DOHH2 (cell line): ENCODE data around the gene MYO1H.
"Not testable (repeated sequence)": the region's sequence is repeated elsewhere in the genome, so short reads cannot be mapped to it uniquely, and the experiment has no call there.

Experiments
- H3F3A ChIP-seq: fragments of 200-600 bp; sonication (generic), shearing (Covaris generic); 2 replicates; pipeline ENCODE4 v1.6.0; 2016; ENCODE audit warnings: antibody characterized with exemption, mild to moderate bottlenecking; ENCODE audit not compliant: control insufficient read depth, insufficient read depth
- H3K27ac ChIP-seq: fragments of 200-600 bp; sonication (generic); 2 replicates; pipeline ENCODE4 v1.5.1; 2014; ENCODE audit warnings: low read depth, mild to moderate bottlenecking, low read length, moderate library complexity
- H3K27me3 ChIP-seq: fragments of 200-600 bp; sonication (generic); 2 replicates; pipeline ENCODE4 v1.6.1; 2014; ENCODE audit warnings: mild to moderate bottlenecking, low read length, mixed read lengths; ENCODE audit not compliant: control insufficient read depth
- H3K36me3 ChIP-seq: fragments of 200-600 bp; sonication (generic); 2 replicates; pipeline ENCODE4 v1.6.1; 2014; ENCODE audit warnings: mild to moderate bottlenecking, low read length, moderate library complexity, mixed read lengths; ENCODE audit not compliant: control insufficient read depth
- H3K4me1 ChIP-seq: fragments of 200-600 bp; sonication (generic); 2 replicates; pipeline ENCODE4 v1.6.1; 2014; ENCODE audit warnings: mild to moderate bottlenecking, low read length, mixed read lengths; ENCODE audit not compliant: control insufficient read depth
- H3K4me2 ChIP-seq: fragments of 200-600 bp; sonication (generic); 2 replicates; pipeline ENCODE4 v1.6.0; 2014; ENCODE audit warnings: mild to moderate bottlenecking, low read length, moderate library complexity
- H3K4me3 ChIP-seq: fragments of 200-600 bp; sonication (generic); 2 replicates; pipeline ENCODE4 v1.5.1; 2014; ENCODE audit warnings: mild to moderate bottlenecking, low read length, mixed read lengths
- H3K79me2 ChIP-seq: fragments of 200-600 bp; sonication (generic); 2 replicates; pipeline ENCODE4 v1.6.1; 2014; ENCODE audit warnings: mild to moderate bottlenecking, low read length, mixed read lengths; ENCODE audit not compliant: control insufficient read depth
- H3K9me2 ChIP-seq: fragments of 200-600 bp; sonication (generic); replicated peaks from 2 replicates; pipeline ENCODE4 v1.6.1; 2014; ENCODE audit warnings: mild to moderate bottlenecking, low read length, mixed read lengths; ENCODE audit not compliant: control insufficient read depth
- H3K9me3 ChIP-seq: fragments of 200-600 bp; sonication (generic); 2 replicates; pipeline ENCODE4 v1.6.1; 2014; ENCODE audit warnings: antibody characterized with exemption, low read length, mixed read lengths; ENCODE audit not compliant: control insufficient read depth, insufficient read depth
- H4K20me1 ChIP-seq: fragments of 200-600 bp; sonication (generic); 2 replicates; pipeline ENCODE4 v1.6.0; 2014; ENCODE audit warnings: low read depth, mild to moderate bottlenecking, antibody characterized with exemption, low read length, moderate library complexity; ENCODE audit not compliant: control insufficient read depth, insufficient read depth
- EZH2phosphoT487 ChIP-seq: fragments of 200-600 bp; sonication (generic); IDR thresholded peaks from 2 replicates; pipeline ENCODE4 v1.6.1; 2017; ENCODE audit warnings: borderline replicate concordance, mild to moderate bottlenecking, antibody characterized with exemption, low read length, moderate library complexity, mixed read lengths
- TF ChIP-seq, protein P1 (sequence below): fragments of 200-600 bp; sonication (generic); IDR thresholded peaks from one replicate; pipeline ENCODE4 v1.5.1; 2014; ENCODE audit warnings: antibody characterized with exemption, mild to moderate bottlenecking, low read depth, low read length; ENCODE audit not compliant: poor library complexity, severe bottlenecking

MYO1H gene

DNA sequence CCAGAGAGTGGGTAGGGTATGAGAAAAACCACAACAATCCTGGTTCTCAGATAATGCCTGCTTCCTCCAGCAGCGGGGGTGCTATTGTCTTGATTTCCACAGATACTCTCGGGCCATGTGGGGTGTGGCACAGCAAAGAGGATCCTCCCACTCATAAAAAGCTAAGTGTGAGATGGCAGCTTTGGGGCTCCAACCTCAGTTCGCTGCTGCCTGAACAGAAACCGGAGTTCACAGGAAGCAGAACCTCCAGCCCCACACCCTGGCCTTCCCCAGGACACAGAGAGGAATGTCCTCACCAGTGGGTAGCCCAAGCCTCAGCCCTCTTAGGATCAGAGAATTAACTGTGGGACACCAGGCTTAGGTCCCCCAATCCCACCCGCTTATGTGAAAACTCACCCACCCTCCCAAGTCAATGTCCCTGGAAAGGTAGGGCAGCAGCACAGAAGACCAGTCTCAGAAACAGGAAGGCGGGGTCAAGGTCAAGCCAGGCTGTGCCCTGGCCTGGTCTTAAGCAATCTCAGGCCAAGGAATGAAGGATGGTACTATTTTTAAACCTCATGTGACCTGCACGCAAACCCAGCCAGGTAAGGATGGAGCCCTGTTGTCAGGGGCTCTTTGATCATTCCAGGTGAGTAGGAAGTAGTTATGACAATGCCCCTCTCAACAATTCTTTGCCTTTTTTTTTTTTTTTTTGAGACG is 120.4 kb downstream of the MYO1H start:
- no peaks in the 10 kb centered on the region for H3K9me2 ChIP-seq
- no peaks in the 10 kb centered on the region for H3F3A ChIP-seq
- no peak overlapping the region for H3K27ac ChIP-seq
- H4K20me1 ChIP-seq: 0 out of 2 replicates have a peak, but pooled peaks cover 7% of the 10 kb centered on the region
- H3K4me3 ChIP-seq: no peak overlapping the region
- H3K27me3 ChIP-seq: no peaks in the 10 kb centered on the region
- H3K9me3 ChIP-seq: no peaks in the 10 kb centered on the region
- no peak overlapping the region for H3K4me2 ChIP-seq
- H3K36me3 ChIP-seq: peaks cover 24% of the 10 kb centered on the region
- H3K79me2 ChIP-seq: peaks cover 69% of the 10 kb centered on the region
- TF ChIP-seq, protein P1, sequence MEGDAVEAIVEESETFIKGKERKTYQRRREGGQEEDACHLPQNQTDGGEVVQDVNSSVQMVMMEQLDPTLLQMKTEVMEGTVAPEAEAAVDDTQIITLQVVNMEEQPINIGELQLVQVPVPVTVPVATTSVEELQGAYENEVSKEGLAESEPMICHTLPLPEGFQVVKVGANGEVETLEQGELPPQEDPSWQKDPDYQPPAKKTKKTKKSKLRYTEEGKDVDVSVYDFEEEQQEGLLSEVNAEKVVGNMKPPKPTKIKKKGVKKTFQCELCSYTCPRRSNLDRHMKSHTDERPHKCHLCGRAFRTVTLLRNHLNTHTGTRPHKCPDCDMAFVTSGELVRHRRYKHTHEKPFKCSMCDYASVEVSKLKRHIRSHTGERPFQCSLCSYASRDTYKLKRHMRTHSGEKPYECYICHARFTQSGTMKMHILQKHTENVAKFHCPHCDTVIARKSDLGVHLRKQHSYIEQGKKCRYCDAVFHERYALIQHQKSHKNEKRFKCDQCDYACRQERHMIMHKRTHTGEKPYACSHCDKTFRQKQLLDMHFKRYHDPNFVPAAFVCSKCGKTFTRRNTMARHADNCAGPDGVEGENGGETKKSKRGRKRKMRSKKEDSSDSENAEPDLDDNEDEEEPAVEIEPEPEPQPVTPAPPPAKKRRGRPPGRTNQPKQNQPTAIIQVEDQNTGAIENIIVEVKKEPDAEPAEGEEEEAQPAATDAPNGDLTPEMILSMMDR: no peak
- no peak for TF ChIP-seq EZH2phosphoT487
- H3K4me1 ChIP-seq: no peaks in the 10 kb centered on the region

- Histone ChIP-seq H4K20me1 (0 out of 2 replicates have a peak, but pooled peaks cover 7% of the 10 kb centered on the region), H3K79me2 (peaks cover 72% of the 10 kb centered on the region), H3K4me1 (no peaks in the 10 kb centered on the region), H3K36me3 (peaks cover 24% of the 10 kb centered on the region), H3F3A (no peaks in the 10 kb centered on the region), H3K27me3 (no peaks in the 10 kb centered on the region), H3K27ac (no peak overlapping the region), H3K9me3 (no peaks in the 10 kb centered on the region), H3K4me3 (no peak overlapping the region), H3K4me2 (no peak overlapping the region), H3K9me2 (no peaks in the 10 kb centered on the region)
- TF ChIP-seq, protein P1: no peak
- no peak for TF ChIP-seq EZH2phosphoT487
Observed at GRCh38 chr12:109469517-109469916, 121.8 kb downstream of the MYO1H start.

DNA sequence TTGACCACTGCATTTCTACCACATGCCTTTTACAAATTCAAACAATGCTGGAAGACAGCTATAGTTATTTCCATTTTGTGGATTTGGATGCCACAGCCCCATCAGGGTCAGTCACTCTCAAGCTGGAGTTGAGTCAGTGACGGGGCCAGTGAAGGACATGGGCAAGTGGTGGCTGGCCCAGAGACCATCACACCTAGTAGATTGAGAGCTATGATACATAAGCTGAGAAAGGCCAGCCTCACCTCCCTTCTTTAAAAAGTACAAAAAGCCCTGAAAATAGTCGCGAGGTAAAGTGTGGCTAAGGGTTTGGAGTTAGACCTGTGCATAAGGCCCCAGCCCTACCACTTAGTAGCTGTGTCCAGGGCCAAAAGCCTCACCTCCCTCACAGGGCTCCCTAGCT is 125.3 kb downstream of the MYO1H start:
- peaks cover 3% of the 10 kb centered on the region; the same call in 1 of the 2 replicates for H4K20me1 ChIP-seq
- H3K27ac ChIP-seq: no peak overlapping the region
- H3K4me3 ChIP-seq: no peak overlapping the region
- H3K4me1 ChIP-seq: peaks cover 11% of the 10 kb centered on the region
- no peaks in the 10 kb centered on the region for H3K27me3 ChIP-seq
- H3K79me2 ChIP-seq: peaks cover 86% of the 10 kb centered on the region
- no peaks in the 10 kb centered on the region for H3K9me2 ChIP-seq
- peaks cover 14% of the 10 kb centered on the region for H3K36me3 ChIP-seq
- no peak overlapping the region for H3K4me2 ChIP-seq
- TF ChIP-seq EZH2phosphoT487: no peak
- TF ChIP-seq, protein P1: no peak
- H3F3A ChIP-seq: 0 out of 2 replicates have a peak, but pooled peaks cover 3% of the 10 kb centered on the region
- H3K9me3 ChIP-seq: no peaks in the 10 kb centered on the region

DNA sequence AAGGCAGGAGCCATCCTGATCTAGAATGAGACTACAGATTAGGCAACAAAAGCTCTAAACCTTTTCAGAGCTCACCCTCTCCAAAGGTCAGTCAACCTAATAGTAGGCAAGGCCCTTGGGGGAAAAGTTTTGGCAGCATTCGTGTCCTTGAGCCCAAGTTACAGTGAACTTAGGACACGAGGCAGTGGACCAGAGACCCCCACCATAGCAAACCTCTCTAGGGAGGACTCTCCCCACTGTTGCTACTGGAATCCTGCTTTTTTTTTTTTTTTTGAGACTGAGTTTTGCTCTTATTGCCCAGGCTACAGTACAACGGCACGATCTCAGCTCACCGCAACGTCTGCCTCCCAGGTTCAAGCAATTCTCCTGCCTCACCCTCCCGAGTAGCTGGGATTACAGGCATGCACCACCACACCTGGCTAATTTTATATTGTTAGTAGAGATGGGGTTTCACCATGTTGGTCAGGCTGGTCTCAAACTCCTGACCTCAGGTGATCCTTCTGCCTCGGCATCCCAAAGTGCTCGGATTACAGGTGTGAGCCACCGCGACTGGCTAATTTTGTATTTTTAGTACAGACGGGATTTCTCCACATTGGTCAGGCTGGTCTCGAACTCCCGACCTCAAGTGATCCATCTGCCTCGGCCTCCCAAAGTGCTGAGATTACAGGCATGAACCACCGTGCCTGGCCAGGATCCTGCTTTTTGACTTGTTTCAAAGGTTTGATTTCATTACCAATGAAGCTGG is 126.0 kb downstream of the MYO1H start:
- H3K27me3 ChIP-seq, H3K9me3 ChIP-seq, H3F3A ChIP-seq, H3K4me2 ChIP-seq, H3K27ac ChIP-seq, H3K4me3 ChIP-seq, H4K20me1 ChIP-seq, H3K9me2 ChIP-seq, H3K36me3 ChIP-seq: not testable (repeated sequence)
- Histone ChIP-seq H3K79me2 (peaks cover 93% of the 10 kb centered on the region), H3K4me1 (peaks cover 18% of the 10 kb centered on the region)
